Stimulated activated CD4-positive, alpha-beta T cell treated with anti-CD3 and anti-CD28 coated beads, Interleukin-12 subunit alpha, Interleukin-12 subunit beta, amount 100 ng/mL, for 4 hours (primary cell): ENCODE measurements around the gene SCNM1.
"Not testable (repeated sequence)": the region's sequence is repeated elsewhere in the genome, so short reads cannot be mapped to it uniquely, and the experiment has no call there.

Experiments
- DNase-seq: peaks from one replicate; pipeline ENCODE4 v3.0.0-alpha.2; 2020

Gene SCNM1

DNA sequence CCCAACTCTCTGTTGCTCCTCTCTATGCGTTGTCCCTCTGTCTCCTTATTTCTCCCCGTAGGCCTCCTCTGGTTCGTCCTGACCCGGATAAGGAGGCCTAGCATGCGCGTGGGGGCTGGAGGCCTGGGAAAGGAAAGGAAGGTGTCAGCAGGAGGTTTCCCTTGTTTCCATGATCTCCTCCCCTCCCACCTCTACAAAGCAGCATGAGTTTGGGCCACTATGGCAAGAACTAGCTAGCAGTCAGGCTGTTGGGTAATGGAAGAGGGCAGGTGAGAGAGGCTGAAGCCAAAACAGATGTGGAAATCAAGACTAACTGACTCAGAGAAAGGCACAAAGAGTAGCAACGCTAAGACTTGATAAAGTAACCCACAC, 18.8 kb upstream of the SCNM1 start:
- no peak for DNase-seq

DNA sequence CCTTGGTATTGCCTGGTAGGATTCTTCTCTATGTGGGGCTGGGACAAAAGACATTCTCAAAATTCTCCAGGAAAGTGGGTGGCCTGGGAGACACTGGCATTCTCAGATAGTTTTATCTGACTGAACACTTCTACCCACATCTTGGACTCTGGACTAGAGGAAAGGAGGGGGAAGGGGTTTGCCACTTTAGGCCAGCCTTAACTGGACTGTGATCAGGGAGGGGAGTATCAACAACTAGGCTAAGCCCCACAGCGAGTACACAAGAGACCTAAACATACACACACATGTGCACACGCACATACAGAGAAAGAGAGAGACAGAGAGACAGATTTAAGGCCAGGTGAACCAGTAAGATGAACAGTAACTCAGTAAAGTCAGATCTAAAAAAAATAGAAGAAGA, 18.3 kb upstream of the SCNM1 start:
- DNase-seq: no peak

DNA sequence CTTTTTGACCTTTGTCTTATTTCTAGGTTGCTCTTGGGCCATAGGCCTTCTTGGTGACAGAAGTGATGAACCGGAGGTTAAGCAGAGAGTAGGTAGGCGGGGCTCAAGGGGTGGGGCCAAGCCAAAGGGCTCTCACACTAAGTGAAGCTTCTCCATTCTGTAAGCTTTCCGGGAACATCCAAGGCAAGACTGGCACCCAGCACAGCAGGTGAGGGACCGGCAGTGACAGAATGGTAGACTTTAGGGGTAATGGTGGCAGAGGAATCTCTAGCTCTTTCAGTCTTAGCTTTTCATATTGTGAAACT, 9.5 kb upstream of the SCNM1 start, which contains the start of gene TNFAIP8L2:
TNFAIP8L2 (plus strand) TSS at position 135 of the 305 bp plus-strand sequence. CDS start 2,049 bp downstream, outside the sequence.
- DNase-seq: peak; percentile 73

DNA sequence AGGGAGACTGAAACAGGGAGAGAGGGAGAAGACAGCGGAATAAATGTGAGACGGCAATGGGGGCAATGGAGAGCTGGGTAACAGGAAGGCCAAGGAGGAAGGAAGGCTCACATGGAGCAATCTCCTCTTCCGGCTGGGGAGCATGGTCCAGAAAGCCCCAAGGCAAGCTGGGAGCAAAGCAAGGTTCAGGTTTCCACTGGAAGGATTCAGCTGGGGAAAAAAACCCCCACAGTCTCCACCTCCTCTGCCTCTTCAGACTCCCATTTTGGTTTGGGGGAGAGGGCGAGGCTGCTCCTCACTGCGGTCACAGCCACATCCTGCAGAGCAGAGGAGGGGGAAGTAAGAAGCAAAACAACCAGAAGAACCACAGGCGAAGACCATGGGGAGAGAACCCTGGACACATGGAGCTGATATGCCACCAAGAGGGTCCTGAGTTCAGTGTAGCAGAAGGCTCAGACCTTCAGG, 8.8 kb upstream of the SCNM1 start:
- no peak for DNase-seq

DNA sequence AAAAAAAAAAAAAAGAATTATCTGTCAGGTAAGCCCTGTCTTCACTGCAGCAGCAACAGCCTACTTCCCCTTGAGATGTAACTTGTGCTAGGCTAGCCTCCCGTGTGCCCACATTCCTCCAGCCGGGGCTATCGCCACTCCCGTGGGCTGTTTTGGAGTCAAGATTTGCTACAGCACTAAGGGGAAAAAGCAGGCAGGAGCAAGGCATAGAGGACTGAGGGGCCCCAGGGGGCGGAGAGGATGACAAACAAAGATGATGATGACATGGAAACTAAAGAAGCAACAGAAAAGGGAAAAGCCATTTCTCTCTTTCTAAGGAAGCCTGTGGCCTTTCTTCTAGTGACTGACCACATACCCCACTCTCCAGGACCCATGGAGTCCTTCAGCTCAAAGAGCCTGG, 7.6 kb upstream of the SCNM1 start:
- DNase-seq: peak; percentile 50

DNA sequence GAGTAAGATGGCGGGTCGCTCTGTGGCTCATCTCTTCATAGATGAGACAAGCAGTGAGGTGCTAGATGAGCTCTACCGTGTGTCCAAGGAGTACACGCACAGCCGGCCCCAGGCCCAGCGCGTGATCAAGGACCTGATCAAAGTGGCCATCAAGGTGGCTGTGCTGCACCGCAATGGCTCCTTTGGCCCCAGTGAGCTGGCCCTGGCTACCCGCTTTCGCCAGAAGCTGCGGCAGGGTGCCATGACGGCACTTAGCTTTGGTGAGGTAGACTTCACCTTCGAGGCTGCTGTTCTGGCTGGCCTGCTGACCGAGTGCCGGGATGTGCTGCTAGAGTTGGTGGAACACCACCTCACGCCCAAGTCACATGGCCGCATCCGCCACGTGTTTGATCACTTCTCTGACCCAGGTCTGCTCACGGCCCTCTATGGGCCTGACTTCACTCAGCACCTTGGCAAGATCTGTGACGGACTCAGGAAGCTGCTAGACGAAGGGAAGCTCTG, 7.1 kb upstream of the SCNM1 start:
- DNase-seq: no peak

DNA sequence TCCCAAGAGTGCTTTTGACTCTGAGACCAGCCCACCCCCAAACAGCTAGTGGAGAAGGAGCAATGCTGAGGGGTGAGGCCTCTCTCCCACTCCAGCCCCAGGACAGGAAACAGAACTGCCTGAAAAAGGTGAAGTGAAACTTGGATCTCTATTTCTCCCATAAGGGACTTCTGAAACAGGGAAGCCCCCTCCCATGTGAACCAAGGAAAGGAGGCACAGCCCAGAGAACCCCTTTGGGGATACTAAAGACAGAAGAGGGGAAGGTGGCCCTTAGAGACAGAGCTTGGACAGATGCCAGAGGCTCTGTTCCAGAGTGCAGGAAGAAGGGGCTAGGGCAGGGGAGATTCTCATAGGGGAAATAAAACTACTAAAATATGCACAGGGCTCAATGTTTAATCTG, 6.6 kb upstream of the SCNM1 start:
- no peak for DNase-seq

DNA sequence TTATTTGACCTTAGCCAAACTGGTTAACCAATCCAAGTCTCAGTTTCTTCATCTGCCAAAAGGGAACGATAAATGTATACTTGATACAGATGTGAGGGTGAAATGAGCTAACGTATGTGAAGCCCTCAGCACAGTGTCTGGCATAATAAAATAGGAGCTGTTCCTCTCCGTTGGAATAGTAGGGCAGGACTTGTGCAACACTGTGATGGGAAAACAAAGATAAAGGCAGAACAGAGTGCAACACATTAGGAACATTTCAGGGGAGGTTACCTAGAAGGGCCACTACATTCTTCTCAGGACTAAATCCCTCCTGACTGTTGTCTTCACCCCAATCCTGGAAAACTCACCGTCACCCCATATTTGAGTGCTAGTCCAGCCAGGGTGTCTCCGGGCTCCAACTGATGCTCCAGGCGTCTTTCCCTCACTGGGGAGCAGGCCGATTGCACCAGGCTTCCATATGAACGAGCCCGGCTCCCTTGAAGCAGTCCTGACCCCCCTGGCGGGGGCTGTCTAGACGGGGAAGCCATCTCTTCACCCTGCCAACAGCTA, 1.1 kb upstream of the SCNM1 start:
- DNase-seq: no peak

DNA sequence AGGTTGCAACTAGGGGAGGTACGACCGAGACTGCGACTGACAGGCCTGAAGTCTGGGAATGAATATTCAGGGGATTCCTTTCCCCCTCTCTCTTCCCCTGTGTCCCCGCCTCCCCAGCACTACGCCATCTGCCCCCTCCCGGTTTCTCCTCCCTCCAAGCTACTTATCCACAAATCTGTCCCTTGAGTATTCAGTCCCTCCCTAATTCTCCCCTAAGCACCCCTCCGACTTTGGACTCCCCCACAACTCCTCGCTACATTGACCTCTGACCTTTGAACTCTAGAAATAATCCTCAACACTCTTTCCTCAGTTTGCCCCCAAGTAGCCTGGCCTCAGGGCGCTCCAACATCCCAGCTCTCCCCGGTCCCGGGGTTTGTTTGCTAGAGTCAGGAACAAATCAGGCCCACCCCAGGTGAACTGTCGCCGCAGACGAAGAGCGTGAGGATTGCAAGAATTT, 635 bp upstream of the SCNM1 start:
- no peak for DNase-seq

DNA sequence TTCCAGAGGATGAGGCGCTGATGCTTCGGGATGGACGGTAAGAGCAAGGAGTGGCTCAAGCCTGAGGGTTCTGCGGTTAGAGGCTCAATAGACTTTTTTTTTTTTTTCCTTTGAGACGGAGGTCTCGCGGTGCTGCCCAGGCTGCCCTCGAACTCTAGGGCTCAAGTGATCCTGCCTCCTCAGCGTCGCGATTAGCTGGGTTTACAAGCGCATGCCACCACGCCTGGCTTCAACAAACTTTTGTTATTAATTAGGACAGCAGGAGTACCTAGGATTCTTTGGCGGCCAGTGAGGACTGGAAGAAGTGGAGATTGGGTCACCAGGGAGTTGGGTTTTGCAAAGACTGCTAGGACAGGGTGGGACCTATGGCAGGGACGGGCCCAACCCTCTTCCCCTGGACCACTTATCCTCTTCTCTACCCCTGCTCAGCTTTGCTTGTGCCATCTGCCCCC, 587 bp downstream of the SCNM1 start:
- DNase-seq: no peak

DNA sequence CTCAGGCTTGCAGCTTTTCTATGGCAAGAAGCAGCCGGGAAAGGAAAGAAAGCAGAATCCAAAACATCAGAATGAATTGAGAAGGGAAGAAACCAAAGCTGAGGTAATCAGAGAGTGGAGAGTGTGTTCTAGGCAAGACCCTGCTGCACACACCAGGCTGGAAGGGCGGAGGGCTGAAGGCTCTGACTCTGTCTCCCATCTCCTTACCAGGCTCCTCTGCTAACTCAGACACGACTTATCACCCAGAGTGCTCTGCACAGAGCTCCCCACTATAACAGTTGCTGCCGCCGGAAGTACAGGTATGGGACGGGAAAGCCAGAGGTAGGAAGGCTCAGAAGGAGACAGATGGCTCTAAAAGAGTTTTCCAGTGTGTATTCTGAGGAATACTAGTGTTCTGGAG, 1.2 kb downstream of the SCNM1 start:
- DNase-seq: no peak

DNA sequence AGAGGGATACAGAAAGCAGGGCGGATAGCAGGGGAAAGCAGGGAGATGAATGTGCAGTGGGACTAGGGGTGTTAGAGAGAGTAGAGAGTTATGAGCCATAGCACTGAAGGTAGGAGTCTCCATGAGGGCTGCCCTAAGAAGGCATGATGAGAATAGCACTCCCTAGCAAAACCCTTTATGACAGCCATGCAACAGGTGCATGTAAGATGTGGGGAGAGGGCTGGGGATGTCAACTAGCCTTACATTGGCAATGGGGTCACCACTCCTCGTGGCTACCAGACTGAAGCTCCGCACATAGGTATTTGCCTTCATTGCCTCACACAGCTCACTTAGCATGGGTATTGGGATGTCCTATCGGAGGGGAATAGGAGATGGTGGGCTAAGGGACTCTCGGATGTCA, 5.2 kb downstream of the SCNM1 start:
- DNase-seq: no peak

DNA sequence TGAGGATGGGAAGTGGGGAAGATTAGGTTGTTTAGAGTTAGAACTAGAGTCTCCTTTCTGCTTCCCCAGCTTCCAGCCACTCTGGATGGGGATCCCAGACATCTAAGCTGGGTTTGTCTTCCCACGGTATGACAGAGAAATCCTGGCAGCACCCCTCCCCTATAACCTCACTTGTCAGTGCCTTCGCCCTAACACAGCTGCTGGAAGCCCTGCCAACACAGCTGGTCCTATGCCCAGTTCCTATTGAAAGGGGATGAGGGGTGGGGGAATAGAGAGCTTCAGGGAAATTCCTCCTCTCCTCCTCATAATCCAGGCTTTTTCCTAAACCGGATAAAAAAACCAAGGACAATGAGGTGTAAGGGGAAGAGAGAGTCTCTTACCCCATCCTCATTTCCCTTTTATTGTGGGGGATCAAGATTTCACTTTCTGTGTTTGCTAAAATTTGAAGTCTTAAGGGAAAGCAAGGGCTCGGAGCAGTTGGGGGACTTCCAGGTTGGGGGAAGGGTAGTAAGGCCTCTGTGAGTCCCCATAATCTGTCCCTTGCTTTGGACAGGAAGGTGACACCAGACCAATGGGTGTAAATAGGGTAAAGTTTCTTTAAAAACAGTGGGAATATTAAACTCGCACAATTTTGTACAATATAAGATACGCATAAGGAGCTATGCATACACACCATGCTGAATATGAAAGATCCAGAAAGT, 9.2 kb downstream of the SCNM1 start:
- no peak for DNase-seq

DNA sequence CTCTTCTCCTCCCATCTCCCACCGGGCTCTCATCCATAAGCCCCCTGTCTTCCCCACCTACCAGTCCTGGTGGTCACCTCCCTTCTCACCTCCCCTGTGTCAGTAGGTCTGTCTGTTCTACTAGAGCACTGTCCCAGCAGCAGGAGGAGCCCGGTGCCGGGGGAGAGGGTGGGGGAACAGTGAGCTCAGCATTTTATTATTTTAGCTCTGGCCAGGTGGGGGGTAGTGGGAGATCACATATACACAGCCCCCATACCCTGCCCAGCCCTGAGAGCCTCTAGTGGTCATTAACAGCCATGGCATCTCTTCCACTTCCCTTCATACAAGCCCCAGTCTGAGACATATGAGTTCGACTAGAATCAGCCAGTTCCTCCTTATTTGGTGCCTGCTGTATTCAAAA, 9.9 kb downstream of the SCNM1 start, which contains the start of gene TMOD4:
TMOD4 (minus strand) TSS at position 119 of the 400 bp plus-strand sequence. CDS start 1,106 bp downstream, outside the sequence.
- DNase-seq: no peak

DNA sequence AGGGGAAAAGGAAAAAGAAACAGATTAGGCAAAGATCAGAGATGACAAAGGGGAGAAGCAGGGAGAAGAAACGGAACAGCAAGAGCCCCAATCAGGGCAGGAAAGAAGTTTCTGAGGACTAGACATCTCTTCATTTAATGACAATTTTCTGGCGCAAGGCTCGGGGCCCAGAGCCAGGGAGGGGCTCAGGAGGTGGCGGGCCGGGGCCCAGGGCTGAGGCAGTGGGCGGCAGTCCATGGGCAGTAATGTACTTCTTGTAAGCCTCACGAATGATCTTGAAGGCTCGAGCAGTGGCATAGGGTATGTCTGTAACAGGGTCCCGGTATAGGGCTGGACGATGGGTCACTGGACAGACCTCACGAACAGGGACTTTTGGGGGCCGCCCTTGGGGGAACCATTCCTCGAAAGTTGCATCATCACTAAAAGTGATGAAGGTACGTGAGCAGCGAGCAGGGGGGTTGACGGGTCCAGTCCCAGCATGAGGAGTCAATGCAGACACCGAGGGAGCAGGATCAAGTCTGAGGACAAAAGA, 10.6 kb downstream of the SCNM1 start:
- DNase-seq: no peak

DNA sequence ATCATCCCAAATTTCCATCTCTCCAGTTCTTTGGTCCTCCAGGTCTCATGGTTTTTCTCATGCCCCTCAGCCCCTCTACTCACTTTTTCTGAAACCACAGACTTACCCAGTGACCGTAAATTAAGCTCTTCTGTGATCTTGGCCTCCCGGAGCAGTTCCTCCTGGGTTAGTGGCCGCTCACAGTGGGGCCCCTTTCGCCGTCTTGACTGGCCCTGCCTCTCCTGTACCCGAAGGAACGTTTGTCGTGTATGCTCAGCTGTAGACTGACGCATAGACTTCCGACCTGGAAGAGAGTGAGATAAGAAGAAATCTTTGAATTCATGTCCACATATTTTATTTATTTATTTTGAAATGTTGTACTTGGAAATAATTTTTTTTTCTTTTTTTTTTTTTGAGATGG, 18.3 kb downstream of the SCNM1 start:
- DNase-seq: no peak

DNA sequence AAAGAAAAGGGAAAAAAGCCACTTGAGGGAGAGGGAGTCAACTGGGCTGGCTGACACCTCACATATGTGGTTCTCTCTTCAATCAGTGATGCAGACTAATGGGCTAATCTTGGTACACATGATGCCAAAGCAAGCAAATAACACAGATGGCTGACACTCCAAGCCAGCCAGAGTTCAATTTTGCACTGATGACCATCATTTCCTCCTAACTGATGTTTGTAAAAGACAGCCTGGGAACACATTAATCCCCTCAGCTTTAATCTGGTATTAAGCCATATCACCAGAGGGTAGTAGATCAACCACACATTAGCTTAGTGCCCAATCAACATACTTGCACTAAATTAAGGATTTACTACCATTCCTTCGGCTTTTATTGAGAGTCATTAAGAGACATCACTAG, 21.3 kb downstream of the SCNM1 start:
- no peak for DNase-seq

DNA sequence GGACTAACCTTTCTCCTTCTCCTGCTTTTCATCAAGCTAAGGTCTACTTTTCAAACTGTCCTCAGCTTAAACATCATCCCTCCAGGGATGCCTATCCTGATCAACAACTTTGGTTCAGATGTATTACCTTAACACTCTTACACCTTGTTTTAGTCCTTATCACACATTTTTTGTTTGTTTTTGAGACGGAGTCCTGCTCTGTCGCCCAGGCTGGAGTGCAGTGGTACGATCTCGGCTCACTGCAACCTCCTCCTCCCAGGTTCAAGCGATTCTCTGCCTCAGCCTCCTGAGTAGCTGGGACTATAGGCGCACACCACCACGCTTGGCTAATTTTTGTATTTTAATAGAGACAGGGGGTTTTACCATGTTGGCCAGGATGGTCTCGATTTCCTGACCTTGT, 22.7 kb downstream of the SCNM1 start:
- DNase-seq: not testable (repeated sequence)

DNA sequence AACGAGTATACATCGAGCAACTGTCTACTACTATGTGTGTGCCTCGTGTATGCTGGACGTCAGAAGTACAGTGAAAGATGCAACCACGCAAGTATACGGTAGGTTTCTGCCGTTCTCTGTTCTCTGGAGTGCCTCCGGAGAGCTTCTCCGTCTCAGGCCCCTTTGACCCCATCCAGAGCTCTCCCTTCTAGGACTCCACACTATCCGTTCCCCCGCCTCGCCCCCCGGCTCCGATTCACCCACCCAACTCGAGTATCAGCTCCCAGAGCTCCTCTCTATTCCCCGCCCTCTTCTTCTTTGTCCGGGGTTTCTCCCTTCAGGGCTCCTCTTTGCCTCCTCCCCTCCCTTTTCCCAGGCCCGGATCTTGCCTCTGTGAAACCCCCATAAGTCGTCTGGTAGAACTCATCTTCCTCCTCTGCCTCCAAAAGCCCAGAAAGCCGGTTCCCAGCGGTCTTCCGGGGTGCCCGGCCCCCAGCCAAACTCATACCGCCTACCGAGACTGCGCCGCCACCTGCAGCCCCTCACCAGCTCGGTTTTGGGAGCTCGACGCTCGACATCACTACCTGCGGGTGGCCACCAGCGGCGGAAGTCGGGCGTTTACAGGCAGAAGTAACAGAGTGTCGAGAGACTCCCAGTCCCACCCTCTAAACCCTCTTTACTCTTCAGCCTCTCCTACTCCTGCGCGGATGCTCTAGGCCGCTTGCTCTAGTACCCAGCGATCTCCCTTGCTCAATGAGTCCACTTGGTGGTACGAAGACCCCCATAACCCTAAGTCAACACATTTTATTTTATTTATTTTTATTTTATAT, 23.9 kb downstream of the SCNM1 start, which contains the start of gene VPS72:
VPS72 (minus strand) TSS at position 561 of the 809 bp plus-strand sequence; CDS start at position 485, 76 bp downstream.
- peak; percentile 79 for DNase-seq

DNA sequence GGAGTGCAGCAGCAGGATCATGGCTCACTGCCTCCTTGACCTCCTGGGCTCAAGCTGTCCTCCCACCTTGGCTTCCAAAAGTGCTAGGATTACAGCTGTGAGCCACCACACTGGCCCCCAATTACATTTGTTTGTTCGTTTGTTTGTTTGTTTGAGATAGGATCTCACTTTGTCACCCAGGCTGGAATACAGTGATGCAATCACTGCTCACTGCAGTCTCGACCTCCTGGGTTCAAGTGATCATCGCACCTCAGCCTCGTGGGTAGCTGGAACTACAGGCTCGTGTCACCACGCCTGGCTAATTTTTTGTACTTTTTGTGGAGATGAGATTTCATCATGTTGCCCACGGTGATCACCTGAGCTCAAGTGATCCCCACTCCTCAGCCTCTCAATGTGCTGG, 26.1 kb downstream of the SCNM1 start:
- no peak for DNase-seq

DNA sequence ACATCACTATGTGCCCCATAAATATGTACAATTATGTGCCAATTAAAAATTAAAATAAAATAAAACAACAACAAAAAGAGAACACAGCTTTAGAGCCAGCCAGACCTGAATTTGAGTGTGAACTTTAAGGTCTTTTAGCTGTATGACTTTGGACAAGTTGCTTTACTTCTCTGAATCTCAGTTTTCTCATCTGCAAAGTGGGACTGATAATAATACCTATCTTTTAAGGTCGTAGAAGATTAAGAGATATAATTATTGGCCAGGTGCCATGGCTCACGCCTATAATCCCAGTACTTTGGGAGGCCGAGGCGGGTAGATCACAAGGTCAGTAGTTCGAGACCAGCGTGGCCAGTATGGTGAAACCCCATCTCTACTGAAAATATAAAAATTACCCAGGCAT, 27.4 kb downstream of the SCNM1 start:
- DNase-seq: no peak

DNA sequence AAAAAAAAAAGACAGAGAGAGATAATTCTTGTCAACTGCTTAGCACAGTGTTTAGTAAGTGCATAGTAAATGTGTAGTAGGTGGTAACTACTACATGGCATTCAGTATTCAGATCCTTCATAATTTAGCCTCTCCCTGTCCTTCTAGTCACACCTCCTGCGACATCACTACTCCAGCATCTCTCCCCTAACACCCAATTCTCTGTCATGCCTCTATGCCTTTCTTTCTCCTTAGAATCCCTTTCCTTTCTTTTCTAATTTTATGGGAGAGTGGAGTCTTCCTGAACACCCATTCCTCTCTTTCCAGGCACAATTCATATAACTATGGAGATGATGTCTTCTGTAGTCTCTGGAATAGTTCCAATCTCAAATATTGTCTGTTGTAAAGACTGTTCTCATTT, 27.9 kb downstream of the SCNM1 start:
- DNase-seq: no peak

DNA sequence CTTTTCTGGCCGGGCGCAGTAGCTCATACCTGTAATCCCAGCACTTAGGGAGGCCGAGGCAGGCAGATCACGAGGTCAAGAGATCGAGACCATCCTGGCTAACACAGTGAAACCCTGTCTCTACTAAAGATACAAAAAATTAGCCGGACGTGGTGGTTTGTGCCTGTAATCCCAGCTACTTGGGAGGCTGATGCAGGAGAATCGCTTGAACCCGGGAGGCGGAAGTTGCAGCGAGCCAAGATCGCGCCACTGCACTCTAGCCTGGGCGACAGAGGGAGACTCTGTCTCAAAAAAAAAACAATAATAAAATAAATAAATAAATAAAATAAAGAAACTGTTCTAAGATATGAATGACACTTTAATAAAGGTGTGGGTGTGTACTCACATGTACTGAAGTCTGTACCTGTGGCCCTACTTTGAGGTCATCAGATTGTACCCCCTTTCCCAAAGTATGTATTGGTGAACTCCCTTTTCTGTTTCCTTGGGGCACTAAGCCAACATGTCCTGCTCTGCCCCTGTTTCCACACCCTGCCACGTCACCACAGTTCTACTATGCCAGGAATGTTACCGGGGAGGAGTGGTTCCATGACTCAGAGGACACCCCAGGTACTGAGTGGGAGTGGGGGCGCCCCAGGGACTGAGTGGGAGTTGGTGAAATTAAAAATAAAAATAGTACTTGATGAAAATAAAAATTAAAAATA, 29.1 kb downstream of the SCNM1 start:
- not testable (repeated sequence) for DNase-seq
